Spleen (tissue), 11 donors: ENCODE measurements around the gene EIPR1. TPM values are rescaled to one million over a fixed set of nuclear protein-coding genes. Genes with fewer than 3 reads are reported as not detected.
"Not testable (repeated sequence)": the region's sequence is repeated elsewhere in the genome, so short reads cannot be mapped to it uniquely, and the experiment has no call there.

ENCODE experiments used
- DNase-seq: peaks from one replicate; pipeline ENCODE4 v3.0.0-alpha.2; 2020
- H3K27ac ChIP-seq, 8 donors: fragments of 200-600 bp; sonication (generic) in 7 of 8; 1 replicate in 4 of 8; 2 replicates in 4 of 8; pipeline versions ENCODE4 v1.5.0 to v1.8.0; 2016 to 2021; ENCODE audit warnings: inconsistent platforms in 4 of 8, mild to moderate bottlenecking in 4 of 8, moderate library complexity in 1 of 8
- H3K27me3 ChIP-seq, 7 donors: fragments of 200-600 bp; sonication (generic) in 6 of 7; replicated peaks in 1 of 7; 1 replicate in 4 of 7; 2 replicates in 3 of 7; pipeline versions ENCODE4 v1.5.0 to v1.8.0; 2016 to 2021; ENCODE audit warnings: inconsistent platforms in 3 of 7, mild to moderate bottlenecking in 1 of 7
- H3K36me3 ChIP-seq, 6 donors: fragments of 200-600 bp; sonication (generic) in 5 of 6; 1 replicate in 4 of 6; 2 replicates in 2 of 6; pipeline versions ENCODE4 v1.5.0 to v1.8.0; 2016 to 2021; ENCODE audit warnings: inconsistent platforms in 2 of 6
- H3K4me1 ChIP-seq, 6 donors: fragments of 200-600 bp; sonication (generic) in 5 of 6; 1 replicate in 3 of 6; 2 replicates in 3 of 6; pipeline versions ENCODE4 v1.5.0 to v1.8.0; 2016 to 2021; ENCODE audit warnings: inconsistent platforms in 3 of 6
- H3K4me3 ChIP-seq, 8 donors: fragments of 200-600 bp; sonication (generic) in 7 of 8; 1 replicate in 4 of 8; 2 replicates in 4 of 8; pipeline versions ENCODE4 v1.5.0 to v1.8.0; 2016 to 2021; ENCODE audit warnings: inconsistent platforms in 4 of 8, mild to moderate bottlenecking in 4 of 8, moderate library complexity in 2 of 8
- H3K9me3 ChIP-seq, 8 donors: fragments of 200-600 bp; sonication (generic) in 7 of 8; 1 replicate in 4 of 8; 2 replicates in 4 of 8; pipeline versions ENCODE4 v1.5.0 to v1.8.0; 2016 to 2021; ENCODE audit warnings: inconsistent platforms in 4 of 8
- CTCF ChIP-seq, 11 experiments: fragments of 200-600 bp in 7 of 11; fragments of 450-650 bp in 4 of 11; sonication (generic) in 4 of 11; IDR thresholded peaks in 8 of 11; conservative IDR thresholded peaks in 3 of 11; 1 replicate in 7 of 11; 2 replicates in 4 of 11; pipeline versions ENCODE4 v1.4.0 to v1.8.0; 2016 to 2021; ENCODE audit warnings: antibody characterized with exemption in 11 of 11, inconsistent platforms in 4 of 11, mild to moderate bottlenecking in 1 of 11
- POLR2A ChIP-seq, 3 donors: fragments of 450-650 bp; IDR thresholded peaks; one replicate each; pipeline ENCODE4 v1.5.1; 2017; ENCODE audit warnings: antibody characterized with exemption in 3 of 3, mild to moderate bottlenecking in 1 of 3
- POLR2AphosphoS5 ChIP-seq, 3 donors: sonication (generic); formaldehyde crosslinking; IDR thresholded peaks; one replicate each; pipeline ENCODE4 v1.5.1; 2017; ENCODE audit warnings: antibody characterized with exemption in 3 of 3
- WGBS, 5 donors: extraction: QIAGEN DNeasy Blood & Tissue Kit in 3 of 5; methylation state at CpG; one replicate each; pipeline versions ENCODE4 v1.1.5 to v1.1.7; 2013 to 2018; 5-methylcytosine and 5-hydroxymethylcytosine counted together
- intact Hi-C: fragments of 100-400 bp; cut with DNase I; formaldehyde crosslinking; loops from one replicate; pipeline ENCODE4 v1.15.0; 2023; ENCODE audit warnings: low total_unique reads
- polyA plus RNA-seq, 3 donors: library from polyadenylated mRNA; stranded (reverse); fragments of 200-250 nt; gene quantifications; one replicate each; pipeline ENCODE4 v1.2.1, GENCODE V29; 2013
- total RNA-seq, 7 donors: library from RNA; depleted of rRNA in 3 of 7; stranded (reverse); fragments of >200 nt in 3 of 7; fragmentation: NEBNext Ultra II Directional in 4 of 7; extraction: Animal tissue kit (Norgen Biotek cat#: 25700) in 4 of 7; gene quantifications; one replicate each; pipeline versions ENCODE4 v1.1.0 to v1.2.1, GENCODE V29; 2016 to 2021
- donor health status: healthy with polysubstance abuse.
- donor health status: DM: no; HTN: no; CAD: no; lungs with moderate emphysema.
- donor health status: DM: no; HTN: no; CAD: no.
- donor health status: Bipolar disorder and iron deficiency.
- donor health status: healthy.
- donor health status: DM: no; HTN: no; CAD: no.
- donor health status: DM: yes; HTN: yes; CAD: no.

Gene EIPR1
- total and polyA plus RNA-seq, 10 donors: 16.1 to 60.1 (median 26.3) TPM

DNA sequence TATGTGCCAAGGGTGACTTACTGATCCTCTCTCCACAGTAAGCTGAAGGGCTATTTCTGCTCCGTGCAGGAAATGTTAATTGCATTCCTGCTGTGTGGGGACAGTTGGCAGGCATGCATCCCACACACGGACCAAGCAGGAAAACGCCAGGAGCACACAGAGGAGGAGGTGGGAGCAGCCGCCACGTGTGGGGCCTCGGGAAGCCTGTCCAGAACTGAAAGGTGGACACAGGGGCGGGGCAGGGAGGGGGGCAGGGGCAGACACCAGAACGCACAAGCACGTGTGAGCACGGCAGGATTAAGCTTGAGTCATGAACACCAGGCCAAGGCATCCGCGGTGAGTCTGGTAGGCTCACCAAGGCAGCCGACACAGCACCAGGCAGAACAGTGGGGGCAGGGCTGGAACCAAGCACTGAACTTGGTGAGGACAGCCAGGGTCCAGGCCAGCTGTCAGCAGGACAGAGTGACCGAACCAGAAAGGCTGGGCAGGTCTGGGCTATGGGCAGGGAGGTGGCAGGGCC is 177.1 kb downstream of the EIPR1 start:
- peaks cover 0 to 8% (median 0%) of the 10 kb centered on the region in 6 donors for H3K4me1 ChIP-seq
- intact Hi-C loops: no loop called here
- peaks cover 0 to 50% (median 12%) of the 10 kb centered on the region in 6 donors for H3K36me3 ChIP-seq
- no peak for DNase-seq
- TF ChIP-seq POLR2A (IDR thresholded peaks at IDR 0.05) (no peak), POLR2AphosphoS5 (IDR thresholded peaks at IDR 0.05) (no peak), CTCF (IDR thresholded peaks at IDR 0.05 in 8 of 11, conservative IDR thresholded peaks at IDR 0.05 in 3 of 11) (no peak)
- H3K4me3 ChIP-seq: no peak overlapping the region
- H3K9me3 ChIP-seq: peaks cover 0 to 4% (median 0%) of the 10 kb centered on the region in 8 donors
- H3K27ac ChIP-seq: no peak overlapping the region
- H3K27me3 ChIP-seq: no peaks in the 10 kb centered on the region
- 68 to 80% (median 78%) methylated on average over 14 of the region's 14 CpGs for WGBS, 5 donors

- Histone ChIP-seq H3K9me3 (no peaks in the 10 kb centered on the region), H3K4me1 (peaks cover 0 to 9% (median 0%) of the 10 kb centered on the region in 6 donors), H3K27ac (no peak overlapping the region), H3K4me3 (no peak overlapping the region), H3K36me3 (peaks cover 0 to 50% (median 13%) of the 10 kb centered on the region in 6 donors), H3K27me3 (no peaks in the 10 kb centered on the region)
- intact Hi-C loops: loop anchor here (10.0 kb wide), 1 partner anchor 105 kb away; no protein-coding TSS in a partner anchor
- TF ChIP-seq POLR2AphosphoS5 (IDR thresholded peaks at IDR 0.05) (no peak), CTCF (IDR thresholded peaks at IDR 0.05 in 8 of 11, conservative IDR thresholded peaks at IDR 0.05 in 3 of 11) (no peak), POLR2A (IDR thresholded peaks at IDR 0.05) (no peak)
- 81 to 86% (median 84%) methylated on average over 11 to 12 of the region's 12 CpGs for WGBS, 5 donors
- DNase-seq: no peak
Measured at GRCh38 chr2:3199627-3200345, 177.8 kb downstream of the EIPR1 start.

GRCh38 chr2:3198671-3199192 is 178.9 kb downstream of the EIPR1 start:
- peaks cover 0 to 53% (median 18%) of the 10 kb centered on the region in 6 donors for H3K36me3 ChIP-seq
- H3K27ac ChIP-seq, H3K27me3 ChIP-seq, H3K9me3 ChIP-seq, H3K4me1 ChIP-seq, DNase-seq, H3K4me3 ChIP-seq: not testable (repeated sequence)
- WGBS, 5 donors: 82 to 93% (median 85%) methylated on average over 8 to 10 of the region's 10 CpGs
- intact Hi-C loops: loop anchor here (10.0 kb wide), 1 partner anchor 106 kb away; no protein-coding TSS in a partner anchor

DNA sequence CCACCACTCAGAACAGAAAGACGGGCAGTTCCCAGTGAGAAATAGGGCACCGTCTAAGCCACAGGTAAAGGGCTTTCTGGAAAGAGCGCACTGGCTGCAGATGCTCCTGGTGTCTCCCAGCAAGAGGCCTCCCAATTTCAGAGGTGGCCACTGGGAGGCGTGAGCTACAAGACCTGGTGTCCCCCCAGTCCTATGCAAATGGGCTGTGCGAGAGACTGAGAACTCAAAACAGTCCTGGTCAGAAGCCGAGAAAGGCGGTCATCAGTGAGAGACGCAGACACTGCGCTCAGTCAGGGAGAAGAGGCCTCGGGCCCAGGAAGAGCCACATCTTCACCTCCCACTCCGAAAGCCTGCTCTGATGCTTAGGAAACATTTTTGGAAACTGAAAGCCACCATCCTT is 179.5 kb downstream of the EIPR1 start:
- no peaks in the 10 kb centered on the region for H3K27me3 ChIP-seq
- TF ChIP-seq CTCF (IDR thresholded peaks at IDR 0.05 in 8 of 11, conservative IDR thresholded peaks at IDR 0.05 in 3 of 11): no peak
- WGBS, 5 donors: 90 to 95% (median 92%) methylated on average over 11 of the region's 11 CpGs
- intact Hi-C loops: loop anchor here (10.0 kb wide), 1 partner anchor 107 kb away; no protein-coding TSS in a partner anchor
- H3K4me3 ChIP-seq: no peak overlapping the region
- H3K27ac ChIP-seq: no peak overlapping the region
- no peak for DNase-seq
- H3K9me3 ChIP-seq: no peaks in the 10 kb centered on the region
- peaks cover 0 to 53% (median 23%) of the 10 kb centered on the region in 6 donors for H3K36me3 ChIP-seq
- peaks cover 0 to 9% (median 0%) of the 10 kb centered on the region in 6 donors for H3K4me1 ChIP-seq
